HG03378 (cell line): Measurements from ENCODE around the gene MPP7.
"Not testable (repeated sequence)": the region's sequence is repeated elsewhere in the genome, so short reads cannot be mapped to it uniquely, and the experiment has no call there.

Source experiments
- ATAC-seq: cut with Tn5 transposase; IDR thresholded peaks from one replicate; pipeline ENCODE4 v1.9.1; 2021; ENCODE audit warnings: mild to moderate bottlenecking, moderate library complexity; ENCODE audit not compliant: unreplicated experiment

The MPP7 gene

GRCh38 chr10:28302638-28303488 is at the start of gene MPP7:
Gene MPP7, minus strand, starts transcription at chr10:28303064. Its CDS starts 64,460 bp downstream, at chr10:28238604.
- ATAC-seq = peak; percentile 100

GRCh38 chr10:28349892-28350291 is 47.0 kb upstream of the MPP7 start:
- no peak for ATAC-seq

- no peak for ATAC-seq
These were observed 41.4 kb upstream of the MPP7 start for GRCh38 chr10:28343987-28344895.

- ATAC-seq = no peak
These were observed 40.4 kb upstream of the MPP7 start for GRCh38 chr10:28343252-28343651.

DNA sequence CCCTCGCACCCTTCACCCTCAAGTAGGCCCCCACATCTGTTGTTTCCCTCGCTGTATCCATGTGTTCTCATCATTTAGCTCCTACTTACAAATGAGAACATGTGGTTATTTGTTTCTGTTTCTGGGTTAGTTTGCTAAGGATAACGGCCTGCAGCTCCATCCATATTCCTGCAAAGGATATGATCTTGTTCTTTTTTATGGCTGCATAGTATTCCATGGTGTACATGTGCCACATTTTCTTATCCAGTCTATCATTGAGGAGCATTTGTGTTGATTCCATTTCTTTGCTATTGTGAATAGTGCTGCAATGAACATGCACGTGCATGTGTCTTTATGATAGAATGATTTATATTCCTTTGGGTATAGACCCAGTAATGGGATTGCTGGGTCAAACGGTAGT is 38.8 kb upstream of the MPP7 start:
- not testable (repeated sequence) for ATAC-seq

GRCh38 chr10:28332726-28333125 is 29.9 kb upstream of the MPP7 start:
- ATAC-seq = no peak

DNA sequence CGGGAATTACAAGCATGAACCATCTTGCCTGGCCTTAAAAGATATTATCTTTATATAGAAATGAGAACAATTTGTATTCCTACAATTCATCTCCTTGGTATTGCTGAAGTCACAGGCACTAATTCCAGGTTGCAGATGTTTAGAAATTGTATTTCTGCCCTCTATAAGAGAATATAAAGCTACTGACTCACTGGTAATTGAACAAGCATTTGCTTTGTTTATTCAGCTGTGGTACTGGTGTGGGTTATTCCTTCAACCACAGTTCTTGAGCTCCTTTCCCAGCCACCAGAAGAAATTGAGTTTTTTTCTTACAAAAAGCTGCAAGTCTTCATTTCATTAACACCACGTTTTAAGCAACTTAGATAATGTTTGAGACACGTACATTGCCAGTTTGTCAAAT is 29.0 kb upstream of the MPP7 start:
- ATAC-seq = no peak

GRCh38 chr10:28331066-28331465 is 28.2 kb upstream of the MPP7 start:
- ATAC-seq = no peak

- no peak for ATAC-seq
These were observed 25.5 kb upstream of the MPP7 start for GRCh38 chr10:28328346-28328745.

- ATAC-seq = no peak
These were observed 24.6 kb upstream of the MPP7 start for GRCh38 chr10:28327491-28327880.

GRCh38 chr10:28326516-28327490 is 23.9 kb upstream of the MPP7 start:
- ATAC-seq = no peak

DNA sequence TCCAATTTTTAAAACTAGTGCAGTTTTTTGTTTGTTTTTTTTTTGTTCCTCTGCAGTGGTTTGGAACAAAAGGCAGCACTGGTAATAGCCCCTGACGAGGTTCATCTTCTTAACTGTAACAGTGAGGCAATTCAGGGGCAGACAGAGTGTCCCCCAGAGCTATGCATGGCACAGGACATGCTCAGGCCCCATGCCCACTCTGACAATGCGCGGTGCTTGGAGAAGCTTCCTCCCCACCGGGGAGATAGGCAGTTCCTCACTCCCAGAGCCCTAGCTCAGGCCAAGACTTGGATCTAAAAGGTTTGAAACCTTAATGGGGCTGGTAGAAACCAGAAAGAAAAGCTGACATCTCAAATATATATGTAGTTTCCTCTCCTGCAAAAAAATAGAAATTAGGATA is 17.9 kb upstream of the MPP7 start:
- no peak for ATAC-seq

- ATAC-seq = no peak
These were observed 17.2 kb upstream of the MPP7 start for GRCh38 chr10:28320090-28320489.

DNA sequence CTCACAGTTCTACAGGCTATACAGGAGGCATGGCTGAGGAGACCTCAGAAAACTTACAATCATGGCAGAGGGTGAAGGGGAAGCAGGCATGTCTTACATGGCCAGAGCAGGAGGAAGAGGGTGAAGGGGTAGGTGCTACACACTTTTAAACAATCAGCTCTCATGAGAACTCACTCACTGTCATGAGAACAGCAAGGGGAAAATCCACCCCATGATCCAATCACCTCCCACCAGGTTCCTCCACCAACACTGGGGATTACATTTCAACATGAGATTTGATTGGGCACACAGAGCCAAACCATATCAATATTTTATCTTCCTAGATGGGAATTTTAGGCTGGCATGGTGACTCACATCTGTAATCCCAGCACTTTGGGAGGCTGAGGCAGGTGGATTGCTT is 16.2 kb upstream of the MPP7 start:
- ATAC-seq = not testable (repeated sequence)

GRCh38 chr10:28318626-28319025 is 15.8 kb upstream of the MPP7 start:
- ATAC-seq = no peak

DNA sequence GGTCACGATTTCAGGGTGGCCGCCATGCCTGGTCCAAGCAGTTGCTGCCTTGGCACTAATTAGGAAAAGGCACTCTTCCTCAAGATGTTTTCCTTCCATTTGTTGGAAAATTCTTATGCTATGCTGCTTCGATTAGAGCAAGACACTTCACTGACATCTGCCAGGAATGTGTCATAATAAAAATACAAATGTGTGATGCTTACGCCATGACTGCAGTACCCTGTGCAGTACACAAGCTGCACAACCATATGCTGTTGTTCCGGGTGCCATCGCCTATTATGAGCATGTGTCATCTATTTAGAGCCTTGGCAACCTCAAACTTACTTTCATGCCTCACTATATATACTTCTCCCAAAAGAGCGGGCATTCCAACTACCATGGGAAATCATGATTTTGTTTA is 14.9 kb upstream of the MPP7 start:
- ATAC-seq = no peak

- ATAC-seq = no peak
These were observed 13.8 kb upstream of the MPP7 start for GRCh38 chr10:28316696-28317095.

- ATAC-seq = no peak
These were observed 12.3 kb upstream of the MPP7 start for GRCh38 chr10:28315140-28315539.

GRCh38 chr10:28314211-28314610 is 11.3 kb upstream of the MPP7 start:
- ATAC-seq = no peak

GRCh38 chr10:28312572-28312971 is 9.7 kb upstream of the MPP7 start:
- ATAC-seq = no peak

DNA sequence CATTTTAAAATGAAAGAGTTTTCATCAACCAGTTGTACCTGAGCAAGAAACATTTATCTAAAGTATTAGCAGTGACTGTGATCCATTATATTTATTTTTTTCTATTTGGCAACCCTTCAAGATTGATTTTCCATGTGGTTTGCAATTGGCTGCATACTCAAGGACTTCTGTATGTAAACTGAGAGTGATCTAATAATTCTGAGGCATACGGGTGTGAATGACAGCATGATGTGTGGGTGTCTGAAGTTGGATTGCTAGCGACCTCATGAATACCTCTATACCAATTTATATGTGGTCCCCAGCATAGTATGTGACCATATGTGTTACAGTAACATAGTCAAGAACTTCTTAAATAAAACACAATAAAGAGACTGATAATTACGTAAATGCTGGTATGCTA is 8.2 kb upstream of the MPP7 start:
- ATAC-seq = no peak
